HG02943 (cell line): Measurements from ENCODE around the gene TRPM3.

Experiments
- ATAC-seq: cut with Tn5 transposase; IDR thresholded peaks from one replicate; pipeline ENCODE4 v1.9.1; 2021; ENCODE audit warnings: mild to moderate bottlenecking, low read depth, moderate library complexity; ENCODE audit not compliant: unreplicated experiment

Gene TRPM3

GRCh38 chr9:71121275-71122021 is at the start of gene TRPM3:
Gene TRPM3, minus strand, starts transcription at chr9:71121621. Its CDS starts 267 bp downstream, at chr9:71121354.
- no peak for ATAC-seq

- ATAC-seq, result no peak
These were observed 47.0 kb upstream of the TRPM3 start for GRCh38 chr9:71168418-71168817.

GRCh38 chr9:71162126-71162525 is 40.7 kb upstream of the TRPM3 start:
- ATAC-seq, result no peak

- no peak for ATAC-seq
These were observed 36.3 kb upstream of the TRPM3 start for GRCh38 chr9:71157731-71158130.

- no peak for ATAC-seq
These were observed 25.9 kb upstream of the TRPM3 start for GRCh38 chr9:71147368-71147767.

GRCh38 chr9:71146511-71146910 is 25.1 kb upstream of the TRPM3 start:
- ATAC-seq, result no peak

- no peak for ATAC-seq
These were observed 23.8 kb upstream of the TRPM3 start for GRCh38 chr9:71145179-71145578.

GRCh38 chr9:71144495-71144894 is 23.1 kb upstream of the TRPM3 start:
- ATAC-seq, result no peak

GRCh38 chr9:71136696-71137095 is 15.3 kb upstream of the TRPM3 start:
- ATAC-seq, result no peak

GRCh38 chr9:71131145-71131544 is 9.7 kb upstream of the TRPM3 start:
- no peak for ATAC-seq

GRCh38 chr9:71130521-71130920 is 9.1 kb upstream of the TRPM3 start:
- no peak for ATAC-seq

GRCh38 chr9:71128796-71129195 is 7.4 kb upstream of the TRPM3 start:
- no peak for ATAC-seq

GRCh38 chr9:71127301-71127700 is 5.9 kb upstream of the TRPM3 start:
- no peak for ATAC-seq

- no peak for ATAC-seq
These were observed 1.0 kb upstream of the TRPM3 start for GRCh38 chr9:71122421-71122820.

GRCh38 chr9:71122022-71122275 is 528 bp upstream of the TRPM3 start:
- ATAC-seq, result no peak

- no peak for ATAC-seq
These were observed 747 bp downstream of the TRPM3 start for GRCh38 chr9:71120501-71121247.

GRCh38 chr9:71119746-71120145 is 1.7 kb downstream of the TRPM3 start:
- no peak for ATAC-seq

- no peak for ATAC-seq
These were observed 3.1 kb downstream of the TRPM3 start for GRCh38 chr9:71118324-71118723.

GRCh38 chr9:71115448-71115975 is 5.9 kb downstream of the TRPM3 start:
- ATAC-seq, result no peak

- no peak for ATAC-seq
These were observed 8.6 kb downstream of the TRPM3 start for GRCh38 chr9:71112866-71113265.

GRCh38 chr9:71108937-71109336 is 12.5 kb downstream of the TRPM3 start:
- no peak for ATAC-seq

GRCh38 chr9:71106992-71107391 is 14.4 kb downstream of the TRPM3 start:
- ATAC-seq, result no peak
